Heart left ventricle (tissue), 16 donors: ENCODE data around the gene KCND1. TPM values are rescaled to one million over a fixed set of nuclear protein-coding genes. Genes with fewer than 3 reads are reported as not detected.

ENCODE experiments used
- ATAC-seq, 4 donors: fragments of 200-7000 bp; cut with Tn5 transposase; one replicate each; pipeline ENCODE4 v1.9.1; 2020 to 2022; ENCODE audit warnings: moderate library complexity in 4 of 4, mild to moderate bottlenecking in 3 of 4, moderate number of reproducible peaks in 1 of 4
- DNase-seq, 5 donors: peaks; one replicate each; pipeline ENCODE4 v3.0.0-alpha.2; 2020
- H3K27ac ChIP-seq, 12 donors: fragments of 200-600 bp; sonication (generic) in 4 of 12; one replicate each; pipeline versions ENCODE4 v1.5.0 to v1.8.0; 2016 to 2022; ENCODE audit warnings: mild to moderate bottlenecking in 2 of 12
- H3K27me3 ChIP-seq, 9 donors: fragments of 200-600 bp; sonication (generic) in 2 of 9; one replicate each; pipeline versions ENCODE4 v1.5.1 to v1.8.0; 2016 to 2022; ENCODE audit warnings: mild to moderate bottlenecking in 3 of 9
- H3K36me3 ChIP-seq, 9 donors: fragments of 200-600 bp; sonication (generic) in 2 of 9; one replicate each; pipeline versions ENCODE4 v1.5.0 to v1.8.0; 2018 to 2022; ENCODE audit warnings: mild to moderate bottlenecking in 2 of 9
- H3K4me1 ChIP-seq, 12 donors: fragments of 200-600 bp; sonication (generic) in 4 of 12; one replicate each; pipeline versions ENCODE4 v1.5.0 to v1.8.0; 2016 to 2022; ENCODE audit warnings: mild to moderate bottlenecking in 3 of 12
- H3K4me3 ChIP-seq, 12 donors: fragments of 200-600 bp; sonication (generic) in 4 of 12; one replicate each; pipeline versions ENCODE4 v1.5.0 to v1.8.0; 2017 to 2022; ENCODE audit warnings: mild to moderate bottlenecking in 9 of 12, moderate library complexity in 4 of 12
- H3K9me3 ChIP-seq, 12 donors: fragments of 200-600 bp; sonication (generic) in 4 of 12; one replicate each; pipeline versions ENCODE4 v1.5.0 to v1.8.0; 2016 to 2022; ENCODE audit warnings: mild to moderate bottlenecking in 1 of 12
- CTCF ChIP-seq, 12 donors: fragments of 200-600 bp; sonication (generic) in 4 of 12; IDR thresholded peaks; one replicate each; pipeline versions ENCODE4 v1.5.0 to v1.8.0; 2018 to 2022; ENCODE audit warnings: antibody characterized with exemption in 12 of 12, mild to moderate bottlenecking in 5 of 12
- POLR2A ChIP-seq, 2 donors: fragments of 450-650 bp; IDR thresholded peaks; one replicate each; pipeline ENCODE4 v1.6.1; 2017; ENCODE audit warnings: antibody characterized with exemption in 2 of 2, mild to moderate bottlenecking in 2 of 2, moderate library complexity in 2 of 2
- WGBS, 4 donors: extraction: QIAGEN DNeasy Blood & Tissue Kit in 2 of 4; methylation state at CpG; one replicate each; pipeline versions ENCODE4 v1.1.5 to v1.1.7; 2013 to 2018; 5-methylcytosine and 5-hydroxymethylcytosine counted together
- intact Hi-C, 10 donors: fragments of 100-400 bp; cut with DNase I; formaldehyde crosslinking; loops; one replicate each; pipeline versions ENCODE4 v1.11.1 to v1.14.2; 2022
- polyA plus RNA-seq, 2 donors: library from polyadenylated mRNA; stranded (reverse); fragments of 200-250 nt; gene quantifications; one replicate each; pipeline ENCODE4 v1.2.3, GENCODE V29; 2013
- total RNA-seq, 9 donors: library from RNA; depleted of rRNA in 2 of 9; stranded (reverse); fragments of >200 nt in 2 of 9; fragmentation: NEBNext Ultra II Directional in 3 of 9; extraction: Animal tissue kit (Norgen Biotek cat#: 25700) in 3 of 9; gene quantifications; one replicate each; pipeline versions ENCODE4 v1.1.0 to v1.2.4, GENCODE V29; 2016 to 2023
- donor health status: ischemic (EF 13 %, LVEDD 7.1; RV severe dilation, severe dysfunction).
- donor health status: healthy with polysubstance abuse.
- donor health status: DM: no; HTN: yes; CAD: no.
- donor health status: DM: no; HTN: no; CAD: no.
- donor health status: ischemic (EF 25% LVEDD 6.9; RV normal size, moderate dysfunction).
- donor health status: ischemic (EF 25% LVEDD 5.7; RV mildly dilated, moderate dysfunction).
- donor health status: healthy.
- donor health status: DM: yes; HTN: yes; CAD: no.
- donor health status: ischemic (EF 35%, LVEDD 5.7; RV mildly dilated, moderate dysfunction).
- donor health status: nonischemic (EF 11% LVEDD 7.7; RV severe dilation, severe dysfunction).
- donor health status: DM: yes; HTN: yes; CAD: no.
- donor health status: PGD.
- donor health status: ischemic (EF 29% LVEDD 5.4; RV normal size, mild dysfunction).
- donor health status: nonischemic (EF 23%, LVEDD 6.1; RV moderate dilation, normal function).

Gene KCND1
- total and polyA plus RNA-seq, 11 donors: 0.09 to 1.5 (median 0.29) TPM

DNA sequence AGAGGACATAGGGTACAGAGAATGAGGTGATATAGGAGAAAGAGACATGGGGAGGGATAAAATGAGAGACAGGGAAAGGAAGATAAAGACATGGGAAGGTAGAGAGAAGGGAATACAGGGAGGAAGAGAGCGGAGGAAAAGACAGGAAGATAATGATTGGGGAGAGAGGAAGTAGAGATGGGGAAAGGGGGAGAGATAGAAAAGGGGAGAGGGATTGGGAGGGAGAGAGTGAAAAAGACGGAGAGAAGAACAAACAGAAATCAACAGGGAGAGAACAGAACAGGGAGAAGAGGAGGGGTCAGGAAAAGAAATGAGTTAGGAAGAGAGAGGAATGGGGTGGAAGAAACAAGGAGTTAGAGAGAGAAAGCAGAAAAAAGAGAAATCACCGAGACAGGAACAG, 25.8 kb upstream of the KCND1 start:
- DNase-seq: no peak
- peaks cover 0 to 8% (median 0%) of the 10 kb centered on the region in 12 donors for H3K9me3 ChIP-seq
- WGBS, 4 donors: 73 to 96% (median 87%) methylated on average over 3 of the region's 3 CpGs
- H3K4me3 ChIP-seq: no peak overlapping the region
- H3K36me3 ChIP-seq: peaks cover 0 to 39% (median 27%) of the 10 kb centered on the region in 9 donors
- no peak for ATAC-seq
- peaks cover 0 to 6% (median 0%) of the 10 kb centered on the region in 9 donors for H3K27me3 ChIP-seq
- no peak overlapping the region for H3K27ac ChIP-seq
- intact Hi-C loops: no loop called here
- peaks cover 0 to 6% (median 0%) of the 10 kb centered on the region in 12 donors for H3K4me1 ChIP-seq
- TF ChIP-seq POLR2A (IDR thresholded peaks at IDR 0.05) (no peak), CTCF (IDR thresholded peaks at IDR 0.05) (no peak)

DNA sequence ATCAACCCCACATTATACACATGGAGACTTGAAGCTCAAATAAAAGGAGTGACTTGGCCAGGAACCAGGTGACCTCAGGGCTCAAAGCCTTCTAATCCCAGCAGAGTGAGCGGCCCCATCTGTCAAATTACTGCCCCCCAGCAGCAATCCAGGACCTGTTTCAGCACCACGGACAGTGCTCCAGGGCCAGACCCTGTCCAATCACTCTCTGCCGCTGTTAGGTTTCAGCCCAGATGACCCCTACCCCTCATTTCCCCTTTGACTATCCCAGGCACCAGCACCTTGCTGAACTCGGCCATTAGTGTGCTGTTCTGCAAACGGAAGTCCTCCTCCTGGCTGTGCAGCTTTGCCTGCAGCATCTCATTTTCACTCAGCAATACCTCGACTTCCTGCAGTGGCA, 25.3 kb upstream of the KCND1 start:
- no peak overlapping the region for H3K27ac ChIP-seq
- no peak overlapping the region for H3K4me3 ChIP-seq
- no peak for ATAC-seq
- H3K9me3 ChIP-seq: peaks cover 0 to 4% (median 0%) of the 10 kb centered on the region in 12 donors
- no peak for TF ChIP-seq POLR2A (IDR thresholded peaks at IDR 0.05)
- TF ChIP-seq CTCF (IDR thresholded peaks at IDR 0.05): no peak
- H3K4me1 ChIP-seq: peaks cover 0 to 6% (median 0%) of the 10 kb centered on the region in 12 donors
- intact Hi-C loops: no loop called here
- peaks cover 0 to 6% (median 0%) of the 10 kb centered on the region in 9 donors for H3K27me3 ChIP-seq
- WGBS, 4 donors: 55 to 80% (median 68%) methylated on average over 6 of the region's 6 CpGs
- DNase-seq: no peak
- peaks cover 0 to 41% (median 27%) of the 10 kb centered on the region in 9 donors for H3K36me3 ChIP-seq

DNA sequence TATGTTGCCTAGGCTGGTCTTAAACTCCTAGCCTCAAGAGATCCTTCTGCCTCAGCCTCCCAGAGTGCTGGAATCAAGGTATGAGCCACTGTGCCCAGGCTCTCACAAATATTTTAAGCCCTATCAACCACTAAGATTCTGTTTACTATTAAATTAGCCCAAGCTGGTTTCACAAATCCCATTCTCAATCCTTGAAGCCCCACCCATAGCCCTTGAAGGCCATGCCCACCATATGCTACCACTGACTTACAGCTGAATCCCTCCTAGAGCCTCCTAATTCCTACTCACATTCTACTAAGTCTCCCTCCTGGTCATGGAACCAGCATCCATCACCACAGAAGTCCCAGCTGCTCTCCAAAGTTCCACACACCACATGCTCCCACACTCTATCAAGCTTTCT, 20.7 kb upstream of the KCND1 start:
- ATAC-seq: no peak
- TF ChIP-seq CTCF (IDR thresholded peaks at IDR 0.05) (no peak), POLR2A (IDR thresholded peaks at IDR 0.05) (no peak)
- Histone ChIP-seq H3K27ac (no peak overlapping the region), H3K9me3 (no peaks in the 10 kb centered on the region), H3K36me3 (peaks cover 0 to 65% (median 27%) of the 10 kb centered on the region in 9 donors), H3K4me1 (no peaks in the 10 kb centered on the region), H3K27me3 (peaks cover 0 to 12% (median 0%) of the 10 kb centered on the region in 9 donors), H3K4me3 (no peak overlapping the region)
- intact Hi-C loops: no loop called here
- no peak for DNase-seq

DNA sequence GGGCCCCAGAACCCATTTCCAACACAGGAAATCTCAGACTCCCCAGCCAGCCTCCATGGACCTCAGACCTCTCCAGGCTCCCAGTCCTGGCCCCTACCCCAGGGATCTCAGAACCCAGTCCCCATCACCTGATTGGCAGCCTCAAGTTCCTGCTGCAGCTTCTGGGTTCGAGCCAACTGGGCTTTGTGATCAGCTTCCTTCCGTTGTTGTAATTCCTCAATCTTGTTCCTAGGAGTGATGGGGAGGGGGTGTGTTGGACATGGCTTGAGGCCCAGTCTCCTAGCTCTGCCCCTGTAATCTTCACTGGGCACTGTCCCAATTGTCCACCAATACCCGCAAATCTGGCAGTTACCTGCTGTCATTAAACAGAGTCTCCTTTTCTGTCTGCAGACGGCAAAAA, 17.8 kb upstream of the KCND1 start:
- intact Hi-C loops: no loop called here
- TF ChIP-seq CTCF (IDR thresholded peaks at IDR 0.05) (no peak), POLR2A (IDR thresholded peaks at IDR 0.05) (no peak)
- Histone ChIP-seq H3K36me3 (peaks cover 0 to 72% (median 26%) of the 10 kb centered on the region in 9 donors), H3K9me3 (no peaks in the 10 kb centered on the region), H3K4me1 (no peaks in the 10 kb centered on the region), H3K27me3 (peaks cover 0 to 5% (median 0%) of the 10 kb centered on the region in 9 donors), H3K4me3 (no peak overlapping the region), H3K27ac (no peak overlapping the region)
- peak in 2 of 5 donors; percentile 11 to 24 for DNase-seq
- WGBS, 4 donors: 51 to 69% (median 63%) methylated on average over 4 of the region's 4 CpGs
- ATAC-seq: peak in 1 of 4 donors; percentile 55
